GM18868 (cell line): ENCODE measurements around the gene INTS15.
A peak's percentile ranks its signal among the peaks of the same experiment; 100 is the strongest.

Source experiments
- ATAC-seq: cut with Tn5 transposase; IDR thresholded peaks from one replicate; pipeline ENCODE4 v1.9.1; 2021; ENCODE audit warnings: mild to moderate bottlenecking, moderate library complexity; ENCODE audit not compliant: unreplicated experiment

INTS15 gene

DNA sequence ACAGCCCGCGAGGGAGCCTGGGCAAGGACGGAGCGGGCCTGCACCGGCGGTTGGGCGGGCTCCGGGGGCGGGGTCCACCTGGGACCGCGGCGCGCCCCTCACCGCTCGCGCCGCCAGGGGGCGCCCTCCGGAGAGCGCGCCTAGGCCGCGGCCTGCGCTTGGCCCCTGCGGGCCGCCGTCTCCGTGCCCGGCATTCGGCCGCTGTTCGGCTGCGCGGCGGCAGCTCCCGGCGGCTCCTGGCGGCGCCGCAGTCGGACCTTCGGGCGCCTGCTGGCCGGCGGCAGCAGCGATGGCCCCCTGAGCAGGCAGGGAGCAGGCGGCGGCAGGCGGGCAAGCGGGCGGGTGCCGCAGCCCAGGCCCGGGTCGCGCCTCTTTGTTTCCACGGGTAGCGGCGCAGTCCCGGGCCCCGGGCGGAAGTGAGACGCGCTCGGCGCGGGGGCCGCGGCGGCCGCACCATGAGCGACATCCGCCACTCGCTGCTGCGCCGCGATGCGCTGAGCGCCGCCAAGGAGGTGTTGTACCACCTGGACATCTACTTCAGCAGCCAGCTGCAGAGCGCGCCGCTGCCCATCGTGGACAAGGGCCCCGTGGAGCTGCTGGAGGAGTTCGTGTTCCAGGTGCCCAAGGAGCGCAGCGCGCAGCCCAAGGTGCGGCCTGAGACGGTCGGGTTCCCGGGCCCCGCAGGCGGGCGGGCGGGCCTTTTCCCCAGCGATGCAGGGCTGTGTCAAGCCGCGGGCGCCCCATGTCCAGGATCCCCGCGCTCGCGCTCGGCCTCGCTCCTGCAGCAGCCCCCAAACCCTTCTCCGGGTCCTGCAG is at the start of gene INTS15:
Gene INTS15 (plus strand): TSS at position 193 of the 816 bp plus-strand sequence. CDS start 263 bp downstream, at position 456.
- peak; percentile 88 for ATAC-seq

DNA sequence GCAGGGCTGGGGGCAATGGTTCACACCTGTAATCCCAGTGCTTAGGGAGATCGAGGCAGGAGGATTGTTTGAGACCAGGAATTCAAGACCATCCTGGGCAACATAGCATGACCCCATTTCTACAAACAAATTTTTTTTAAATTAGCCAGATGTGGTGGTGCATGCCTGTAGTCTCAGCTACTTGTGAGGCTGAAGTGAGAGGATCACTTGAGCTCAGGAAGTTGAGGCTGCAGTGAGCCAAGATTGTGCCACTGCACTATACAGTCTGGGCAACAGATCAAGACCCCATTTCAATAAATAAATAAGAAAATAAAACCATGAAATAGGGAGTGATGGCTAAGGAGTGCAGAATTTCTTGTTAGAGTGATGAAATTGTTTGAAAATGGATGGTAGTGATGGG is 47.5 kb upstream of the INTS15 start:
- no peak for ATAC-seq

DNA sequence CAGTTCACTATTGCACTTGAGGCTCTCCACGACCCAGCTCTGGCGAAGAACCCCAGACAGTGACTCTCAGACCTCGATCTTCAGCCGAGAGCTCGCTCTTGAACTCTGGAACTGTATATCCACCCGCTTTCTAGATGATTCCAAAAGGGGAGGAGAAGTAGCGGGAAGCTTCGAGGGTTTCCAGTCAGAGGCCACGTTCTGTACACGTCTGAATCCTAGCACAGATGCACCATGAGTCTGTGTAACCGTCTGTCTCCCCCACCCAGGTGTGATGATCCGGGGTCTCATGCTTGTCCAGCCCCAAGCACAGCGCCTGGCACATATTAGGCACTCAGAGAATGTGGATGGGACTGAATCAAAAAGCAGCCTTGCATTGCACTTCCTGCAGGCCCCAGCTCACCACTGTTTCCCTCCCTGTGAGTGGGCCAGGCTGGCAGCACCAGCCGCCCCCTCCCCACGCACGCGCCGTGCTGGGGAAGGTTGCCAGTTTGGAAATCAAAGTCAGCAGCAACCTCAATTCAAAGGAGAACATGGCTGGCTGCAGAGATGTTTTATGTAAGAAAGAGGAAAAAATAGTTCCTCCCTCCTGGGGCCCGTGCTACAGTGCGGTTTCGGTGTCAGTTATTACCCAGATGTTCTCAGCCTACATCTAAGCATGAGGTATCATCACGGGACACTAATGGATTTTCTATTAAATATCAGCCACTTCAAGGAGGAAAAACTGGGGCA is 44.3 kb upstream of the INTS15 start:
- ATAC-seq = no peak

- no peak for ATAC-seq
Measured at GRCh38 chr7:6546498-6547251, 43.1 kb upstream of the INTS15 start.

DNA sequence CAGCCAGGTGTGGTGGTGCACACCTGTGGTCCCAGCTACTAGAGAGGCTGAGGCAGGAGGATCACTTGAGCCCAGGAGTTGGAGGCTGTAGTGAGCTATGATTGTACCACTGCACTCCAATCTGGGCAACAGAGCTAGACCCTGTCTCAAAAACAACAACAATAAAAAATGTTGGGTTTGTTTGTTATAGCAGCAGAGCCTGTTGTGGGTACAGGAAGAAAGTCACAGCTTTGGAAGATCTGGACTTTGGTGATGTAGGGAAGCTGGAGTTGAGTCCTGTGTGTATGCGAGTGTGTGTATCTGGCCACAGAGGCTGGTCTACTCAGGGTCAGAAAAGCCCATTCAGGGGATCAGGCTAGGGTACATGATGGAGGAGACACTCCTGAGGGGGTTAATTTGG is 42.4 kb upstream of the INTS15 start:
- no peak for ATAC-seq

DNA sequence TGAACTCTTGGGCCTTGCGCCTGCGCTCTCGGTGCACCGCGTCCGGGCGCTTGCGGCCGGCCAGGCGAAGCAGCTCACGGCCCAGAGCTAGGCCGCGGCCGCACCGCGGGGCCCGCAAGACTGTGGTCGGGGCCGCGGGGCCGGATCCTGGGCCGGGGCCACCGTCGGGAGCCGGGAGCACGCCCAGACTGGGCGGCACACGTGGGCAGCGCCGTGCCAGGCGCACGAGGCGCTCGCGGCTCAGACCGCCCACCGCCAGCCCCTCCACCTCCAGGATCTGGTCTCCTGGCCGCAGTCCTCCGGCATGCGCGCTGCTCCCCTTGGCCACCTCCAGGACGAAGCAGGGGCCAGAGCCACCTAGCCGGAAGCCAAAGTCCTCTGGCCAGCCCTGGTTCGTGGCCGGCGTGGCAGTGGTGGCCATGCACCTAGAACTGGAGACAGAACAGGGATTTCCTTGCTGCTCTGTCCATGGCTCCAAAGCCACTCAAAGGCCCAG is 38.8 kb upstream of the INTS15 start, which contains the start of gene GRID2IP:
Gene GRID2IP (minus strand): TSS at position 446 of the 496 bp plus-strand sequence. CDS start 25 bp downstream, at position 421.
- ATAC-seq = no peak

GRCh38 chr7:6553448-6554044 is 36.3 kb upstream of the INTS15 start:
- ATAC-seq = no peak

DNA sequence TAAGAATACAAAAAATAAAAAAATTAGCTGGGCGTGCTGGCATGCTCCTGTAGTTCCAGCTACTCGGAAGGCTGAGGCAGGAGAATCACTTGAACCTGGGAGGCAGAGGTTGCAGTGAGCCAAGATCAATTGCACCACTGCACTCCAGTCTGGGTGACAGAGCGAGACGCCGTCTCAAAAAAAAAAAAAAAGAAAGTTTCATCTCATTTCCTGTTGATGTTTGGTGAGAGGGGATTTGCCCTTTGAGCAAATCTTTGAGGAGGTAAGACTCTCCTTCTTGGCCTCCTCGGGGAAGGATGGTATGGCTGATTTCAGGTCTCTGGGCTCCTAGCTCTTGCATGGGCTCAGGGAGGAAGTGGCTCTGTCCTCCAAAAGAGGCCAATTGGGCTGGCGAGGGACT is 35.0 kb upstream of the INTS15 start:
- ATAC-seq = no peak

DNA sequence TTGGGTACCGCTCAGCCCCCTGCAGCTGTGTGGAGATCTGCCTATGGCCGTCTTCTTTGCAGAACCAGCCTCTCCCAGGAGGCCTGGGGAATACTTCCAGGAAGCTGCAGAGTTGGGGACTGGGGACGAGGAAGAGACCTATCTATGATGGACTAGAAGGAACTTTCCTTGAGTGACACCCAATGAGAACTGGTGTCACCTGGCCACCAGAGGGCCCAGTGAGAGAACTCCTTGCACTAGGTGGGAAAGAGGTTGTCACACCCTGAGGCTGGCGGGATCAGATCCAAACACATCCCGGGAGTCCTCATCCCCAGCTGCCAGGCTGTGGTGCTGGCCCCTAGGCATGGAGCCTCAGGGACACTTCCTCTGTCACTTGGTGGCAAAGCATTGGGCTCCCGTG is 33.6 kb upstream of the INTS15 start:
- no peak for ATAC-seq

DNA sequence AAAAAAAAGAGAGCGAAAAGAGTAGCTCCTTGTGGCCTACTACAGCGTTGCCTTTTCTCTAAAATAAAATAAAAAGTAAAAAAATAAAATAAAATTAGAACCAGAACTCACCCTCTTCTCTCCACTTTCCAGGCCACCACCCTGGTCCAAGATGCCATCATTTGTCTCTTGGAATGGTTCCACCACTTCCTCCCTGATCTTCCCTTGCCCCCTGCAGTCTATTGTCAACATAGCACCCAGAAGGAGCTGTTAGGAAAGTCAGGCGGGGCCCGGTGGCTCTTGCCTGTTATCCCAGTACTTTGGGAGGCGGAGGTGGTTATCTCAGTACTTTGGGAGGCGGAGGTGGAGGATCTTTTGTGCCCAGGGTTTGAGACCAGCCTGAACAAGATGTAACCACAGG is 31.0 kb upstream of the INTS15 start:
- ATAC-seq = peak; percentile 47

DNA sequence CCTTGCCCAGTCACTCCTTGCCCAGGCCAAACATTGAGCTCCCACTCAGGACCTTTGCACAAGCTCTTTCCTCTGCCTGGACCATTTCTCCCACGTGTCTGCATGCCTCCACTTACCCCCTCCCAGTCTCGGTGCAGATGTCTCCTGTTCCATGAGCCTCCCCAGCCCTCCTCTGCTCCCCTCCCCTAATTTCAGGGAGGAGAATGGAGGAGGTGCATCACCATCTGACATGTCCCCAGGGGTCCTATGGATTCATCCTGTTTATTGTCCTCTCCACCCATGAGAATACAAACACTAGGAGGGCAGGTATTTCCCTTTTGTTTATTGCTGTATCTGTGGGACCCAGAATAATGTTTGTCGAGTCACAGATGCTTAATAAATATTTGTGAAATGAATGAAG is 29.9 kb upstream of the INTS15 start:
- no peak for ATAC-seq

DNA sequence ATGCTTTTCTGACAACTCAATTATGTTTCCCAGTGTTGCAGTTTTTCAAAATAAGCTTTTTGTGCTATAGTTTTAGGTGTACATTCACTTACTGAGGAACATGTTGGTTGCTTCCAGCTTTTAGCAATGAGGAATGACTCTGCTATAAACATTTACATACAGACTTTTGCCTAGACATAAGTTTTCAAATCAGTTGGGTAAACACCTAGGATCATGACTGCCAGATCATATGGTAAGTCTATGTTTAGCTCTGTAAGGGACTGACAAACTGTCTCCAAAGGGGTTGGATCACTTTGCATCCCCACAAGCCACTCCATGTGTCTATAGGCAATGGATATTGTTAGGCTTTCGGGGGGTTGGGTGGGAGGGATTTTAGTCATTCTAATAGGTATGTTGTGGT is 27.7 kb upstream of the INTS15 start:
- ATAC-seq = no peak

DNA sequence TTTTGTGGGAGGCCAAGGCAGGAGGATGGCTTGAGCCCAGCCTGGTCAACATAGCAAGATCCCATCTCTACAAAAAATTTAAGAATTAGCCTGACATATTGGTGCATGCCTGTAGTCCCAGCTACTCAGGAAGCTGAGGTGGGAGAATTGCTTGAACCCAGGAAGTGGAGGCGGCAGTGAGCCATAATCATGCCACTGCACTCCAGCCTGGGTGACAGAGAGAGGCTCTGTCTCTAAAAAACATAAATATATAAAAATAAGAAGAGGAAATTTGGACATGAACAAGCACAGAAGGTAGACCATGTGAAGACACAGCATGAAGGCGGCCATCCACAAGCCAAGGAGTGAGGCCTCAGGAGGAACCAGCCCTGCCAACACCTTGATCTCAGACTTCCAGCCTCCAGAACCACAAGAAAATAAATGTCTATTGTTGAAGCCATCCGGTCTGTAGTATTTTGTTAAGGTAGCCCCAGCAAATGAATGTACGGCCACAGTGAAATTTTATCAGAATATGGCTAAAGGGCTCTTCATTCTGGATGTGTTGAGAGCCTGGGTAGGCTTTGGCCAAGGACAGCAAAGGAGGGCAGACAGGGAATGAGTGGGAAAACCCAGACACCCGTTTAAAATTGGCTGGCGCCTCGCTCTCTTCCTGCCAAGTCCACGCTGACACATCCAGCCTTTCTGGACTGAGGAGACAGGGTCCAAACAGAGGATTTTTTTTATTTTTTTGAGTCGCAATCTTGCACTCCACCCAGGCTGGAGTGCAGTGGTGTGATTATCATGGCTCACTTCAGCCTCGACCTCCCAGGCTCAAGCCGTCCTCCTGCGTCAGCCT is 25.7 kb upstream of the INTS15 start:
- no peak for ATAC-seq

DNA sequence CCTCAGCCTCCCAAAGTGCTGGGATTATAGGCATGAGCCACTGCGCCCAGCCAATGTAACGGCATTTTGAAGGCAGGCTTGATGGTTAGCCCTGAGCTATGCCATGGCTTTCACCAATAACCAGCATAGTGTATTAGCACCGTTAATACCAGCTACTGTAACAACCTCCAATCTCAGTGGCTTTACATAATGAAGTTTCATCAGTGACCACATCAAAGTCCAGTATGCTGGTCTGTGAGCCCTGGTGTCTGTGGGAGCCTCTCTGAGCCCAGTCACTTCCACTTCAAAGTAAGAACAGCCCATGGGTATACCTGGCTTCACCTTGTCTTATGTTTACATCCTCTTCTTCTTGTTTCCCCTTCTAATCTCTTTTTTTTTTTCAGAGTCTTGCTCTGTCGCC is 24.2 kb upstream of the INTS15 start:
- no peak for ATAC-seq

- ATAC-seq = no peak
Measured at GRCh38 chr7:6567886-6568285, 21.9 kb upstream of the INTS15 start.

DNA sequence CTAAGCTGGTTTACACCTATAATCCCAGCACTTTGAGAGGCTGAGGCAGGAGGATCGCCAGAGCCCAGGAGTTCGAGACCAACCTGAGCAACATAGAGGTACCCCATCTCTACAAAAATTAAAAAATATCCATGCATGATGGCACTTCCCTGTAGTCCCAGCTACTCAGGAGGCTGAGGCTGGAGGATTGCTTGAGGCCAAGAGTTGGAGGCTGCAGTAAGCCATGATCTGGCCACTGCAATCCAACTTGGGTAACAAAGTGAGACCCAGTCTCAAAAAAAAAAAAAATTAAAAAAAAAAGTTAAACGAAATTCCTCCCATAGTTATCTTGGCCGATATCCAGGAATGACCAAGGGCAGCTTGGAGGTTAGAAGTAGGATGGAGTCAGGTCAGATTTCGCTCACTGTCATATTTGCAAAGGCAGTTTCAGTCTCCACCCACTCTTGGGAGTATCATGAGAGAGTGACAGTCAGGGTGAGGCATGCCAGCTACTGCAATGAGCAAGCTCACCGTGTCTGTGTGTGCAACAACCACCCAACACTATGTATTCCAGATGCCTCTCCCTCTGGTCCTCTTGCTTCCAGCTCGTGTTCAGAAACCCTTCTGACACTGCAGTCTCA is 18.6 kb upstream of the INTS15 start:
- ATAC-seq = peak; percentile 49

DNA sequence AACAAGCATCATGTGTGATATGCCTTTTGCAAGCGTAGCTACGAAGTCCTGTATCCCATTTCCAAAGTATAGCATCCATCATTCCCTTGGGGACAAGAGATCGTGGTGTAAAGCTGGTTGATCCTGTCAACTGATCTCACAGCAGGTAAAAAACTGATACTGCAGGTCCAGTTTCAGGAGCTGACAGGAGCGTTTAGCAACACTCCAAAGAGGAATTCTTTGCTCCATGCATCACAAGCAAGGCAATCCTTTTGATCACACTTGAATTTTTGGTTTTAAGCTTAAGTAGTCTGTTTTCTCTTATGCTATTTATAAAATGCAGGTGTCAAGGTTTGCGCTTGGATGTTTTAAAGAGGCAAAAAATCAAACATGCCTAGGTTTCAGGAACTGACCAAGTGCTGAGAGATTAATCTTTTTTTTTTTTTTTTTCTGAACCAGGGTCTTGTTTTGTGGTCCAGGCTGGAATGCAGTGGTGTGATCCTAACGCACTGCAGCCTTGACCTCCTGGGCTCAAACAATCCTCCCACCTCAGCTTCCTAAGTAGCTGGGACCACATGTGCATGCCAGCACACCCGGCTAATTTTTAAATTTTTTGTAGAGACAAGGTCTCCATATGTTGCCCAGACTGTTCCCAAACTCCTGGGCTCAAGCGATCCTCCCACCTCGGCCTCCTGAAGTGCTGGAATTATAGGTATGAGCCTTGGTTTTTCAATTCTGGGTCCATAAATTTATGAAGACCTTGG is 14.4 kb upstream of the INTS15 start:
- ATAC-seq = no peak

- no peak for ATAC-seq
Measured at GRCh38 chr7:6576024-6576866, 13.6 kb upstream of the INTS15 start.
